OCI-LY3 (cell line): ENCODE data around the gene FANCE.

ENCODE experiments used
- H2AFZ ChIP-seq: fragments of 200-600, 300-600 bp; shearing (Covaris generic); 2 replicates; pipeline ENCODE4 v1.6.0; 2014; ENCODE audit warnings: antibody characterized with exemption, low read depth, low read length
- H3K27ac ChIP-seq: fragments of 200-600, 300-600 bp; sonication (generic); 2 replicates; pipeline ENCODE4 v1.5.1; 2014; ENCODE audit warnings: mild to moderate bottlenecking, low read length, moderate library complexity, mixed read lengths
- H3K27me3 ChIP-seq: fragments of 200-600, 300-600 bp; sonication (generic); 2 replicates; pipeline ENCODE4 v1.6.1; 2014; ENCODE audit warnings: low read depth, low read length, mixed read lengths
- H3K36me3 ChIP-seq: fragments of 200-600, 300-600 bp; sonication (generic); replicated peaks from 2 replicates; pipeline ENCODE3; 2014; ENCODE audit warnings: low read depth, low read length, mixed read lengths
- H3K4me1 ChIP-seq: fragments of 300-600, 200-600 bp; sonication (generic); 2 replicates; pipeline ENCODE4 v1.6.1; 2014; ENCODE audit warnings: low read length, mixed read lengths
- H3K4me2 ChIP-seq: fragments of 200-600, 300-600 bp; sonication (generic); 2 replicates; pipeline ENCODE4 v1.6.1; 2014; ENCODE audit warnings: low read length, mixed read lengths
- H3K4me3 ChIP-seq: fragments of 300-600, 200-600 bp; sonication (generic); 2 replicates; pipeline ENCODE4 v1.5.1; 2014; ENCODE audit warnings: antibody characterized with exemption, mild to moderate bottlenecking, low read length, moderate library complexity
- H3K79me2 ChIP-seq: fragments of 300-600, 200-600 bp; shearing (Covaris generic); 2 replicates; pipeline ENCODE4 v1.6.1; 2014; ENCODE audit warnings: mild to moderate bottlenecking, low read length, mixed read lengths
- H3K9ac ChIP-seq: fragments of 300-600, 200-600 bp; shearing (Covaris generic); 2 replicates; pipeline ENCODE4 v1.6.0; 2014; ENCODE audit warnings: mild to moderate bottlenecking, low read length, moderate library complexity
- H3K9me3 ChIP-seq: fragments of 200-600, 300-600 bp; shearing (Covaris generic); 2 replicates; pipeline ENCODE4 v1.6.1; 2014; ENCODE audit warnings: low read length, mixed read lengths; ENCODE audit not compliant: insufficient read depth
- H4K20me1 ChIP-seq: fragments of 200-600, 300-600 bp; sonication (generic); 2 replicates; pipeline ENCODE4 v1.6.1; 2016; ENCODE audit warnings: low read length, mixed read lengths; ENCODE audit not compliant: insufficient read depth
- CTCF ChIP-seq: fragments of 200-600, 300-600 bp; sonication (generic); IDR thresholded peaks from 2 replicates; pipeline ENCODE4 v1.5.1; 2014; ENCODE audit warnings: antibody characterized with exemption, low read length, low read depth
- EZH2phosphoT487 ChIP-seq: fragments of 200-600 bp; shearing (Covaris generic); IDR thresholded peaks from 2 replicates; pipeline ENCODE4 v1.6.1; 2018; ENCODE audit warnings: antibody characterized with exemption, mixed run types, low read depth

FANCE gene

DNA sequence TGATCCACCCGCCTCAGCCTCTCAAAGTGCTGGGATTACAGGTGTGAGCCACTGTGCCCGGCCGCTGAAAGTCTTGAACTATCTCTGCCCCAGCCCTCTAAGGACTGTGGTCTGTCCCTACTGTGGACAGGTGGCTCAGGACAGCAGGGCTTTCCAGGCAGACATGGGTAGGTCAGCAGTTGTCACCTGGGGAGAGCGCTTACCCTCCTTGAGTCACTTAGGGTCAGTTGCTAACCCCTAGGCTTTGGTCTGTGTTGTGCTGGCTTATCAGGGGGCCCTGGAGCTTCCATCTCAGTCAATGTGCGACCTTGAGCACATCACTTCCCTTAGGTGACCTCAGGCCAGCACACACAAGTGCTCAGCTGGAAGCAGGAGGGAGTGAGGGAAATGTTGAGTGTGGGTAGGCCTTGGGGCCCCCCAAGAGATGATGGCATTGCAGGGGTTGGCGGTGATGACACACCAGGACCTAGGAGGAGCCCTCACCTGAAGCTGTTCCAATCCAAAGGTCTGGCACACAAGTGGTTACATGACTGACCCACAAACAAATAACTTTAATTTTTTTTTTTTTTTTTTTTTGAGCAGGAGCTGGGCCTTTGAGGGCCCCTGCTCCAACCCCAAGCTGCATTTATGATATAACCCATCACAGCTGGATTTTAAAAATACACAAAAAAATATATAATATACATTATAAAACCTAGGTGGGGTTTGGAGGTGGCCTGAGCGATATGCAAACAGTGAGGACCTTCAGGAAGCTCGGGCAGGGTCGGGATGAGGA is 21.1 kb downstream of the FANCE start:
- H3K9me3 ChIP-seq: no peaks in the 10 kb centered on the region
- H3K36me3 ChIP-seq: peaks cover 43% of the 10 kb centered on the region
- H3K4me1 ChIP-seq: peaks cover 21% of the 10 kb centered on the region
- no peak overlapping the region for H3K4me2 ChIP-seq
- H3K79me2 ChIP-seq: peaks cover 38% of the 10 kb centered on the region
- H4K20me1 ChIP-seq: peaks cover 45% of the 10 kb centered on the region
- H3K27ac ChIP-seq: peak overlapping the region; percentile 13; the same call in 1 of the 2 replicates
- TF ChIP-seq CTCF: no peak
- TF ChIP-seq EZH2phosphoT487: no peak
- no peak overlapping the region for H2AFZ ChIP-seq
- H3K4me3 ChIP-seq: no peak overlapping the region
- no peak overlapping the region for H3K9ac ChIP-seq
- H3K27me3 ChIP-seq: no peaks in the 10 kb centered on the region

GRCh38 chr6:35473850-35474130 is 21.7 kb downstream of the FANCE start:
- Histone ChIP-seq H2AFZ (no peak overlapping the region), H3K4me1 (peaks cover 21% of the 10 kb centered on the region), H3K27ac (0 out of 2 replicates have a peak overlapping the region, but pooled peaks have one; percentile 13), H3K4me2 (no peak overlapping the region), H3K9me3 (no peaks in the 10 kb centered on the region), H3K36me3 (peaks cover 38% of the 10 kb centered on the region), H3K79me2 (peaks cover 33% of the 10 kb centered on the region), H4K20me1 (peaks cover 45% of the 10 kb centered on the region), H3K9ac (no peak overlapping the region), H3K4me3 (no peak overlapping the region), H3K27me3 (no peaks in the 10 kb centered on the region)
- TF ChIP-seq EZH2phosphoT487 (no peak), CTCF (no peak)

- Histone ChIP-seq H2AFZ (no peak overlapping the region), H3K4me3 (no peak overlapping the region), H3K4me1 (peaks cover 21% of the 10 kb centered on the region), H4K20me1 (peaks cover 40% of the 10 kb centered on the region), H3K79me2 (peaks cover 27% of the 10 kb centered on the region), H3K9ac (no peak overlapping the region), H3K9me3 (no peaks in the 10 kb centered on the region), H3K36me3 (peaks cover 33% of the 10 kb centered on the region), H3K27me3 (no peaks in the 10 kb centered on the region), H3K27ac (0 out of 2 replicates have a peak overlapping the region, but pooled peaks have one; percentile 13), H3K4me2 (no peak overlapping the region)
- no peak for TF ChIP-seq EZH2phosphoT487
- no peak for TF ChIP-seq CTCF
Measured at GRCh38 chr6:35474131-35474941, 22.2 kb downstream of the FANCE start.

DNA sequence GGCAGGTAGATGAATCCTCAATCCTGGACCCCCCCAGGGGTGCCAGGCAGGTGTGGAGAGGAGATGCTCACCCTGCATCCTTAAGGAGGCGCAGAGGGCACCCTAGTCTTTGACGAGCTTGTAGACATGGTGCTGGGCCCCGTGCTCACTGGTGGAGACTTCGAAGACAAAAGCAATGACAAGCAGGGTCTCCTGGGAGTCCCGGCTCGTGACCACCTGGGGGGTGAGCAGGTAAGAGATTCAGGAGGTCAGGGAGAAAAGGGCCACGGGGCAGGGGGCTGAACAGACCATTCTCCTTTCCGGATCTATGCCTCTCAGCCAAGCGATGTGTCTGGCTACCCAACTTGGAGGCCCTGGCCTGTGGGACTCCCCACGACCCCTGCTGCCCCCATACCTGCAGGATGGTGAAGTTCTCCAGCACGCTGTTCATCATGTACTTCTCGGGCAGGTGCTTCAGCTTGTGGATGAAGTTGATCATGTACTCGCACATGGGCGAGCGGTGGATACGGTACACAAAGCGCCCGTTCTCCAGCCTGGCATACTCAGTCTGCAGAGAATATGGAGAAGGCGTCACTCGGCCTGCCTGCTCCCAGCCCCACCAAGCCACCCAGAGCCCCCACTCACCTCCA is 22.9 kb downstream of the FANCE start:
- no peak for TF ChIP-seq EZH2phosphoT487
- TF ChIP-seq CTCF: no peak
- Histone ChIP-seq H4K20me1 (peaks cover 33% of the 10 kb centered on the region), H3K4me3 (no peak overlapping the region), H3K27ac (no peak overlapping the region), H3K4me2 (no peak overlapping the region), H3K79me2 (peaks cover 20% of the 10 kb centered on the region), H2AFZ (no peak overlapping the region), H3K27me3 (no peaks in the 10 kb centered on the region), H3K36me3 (peaks cover 26% of the 10 kb centered on the region), H3K9ac (no peak overlapping the region), H3K9me3 (no peaks in the 10 kb centered on the region), H3K4me1 (peaks cover 18% of the 10 kb centered on the region)
